Neural cell (in vitro differentiated cells): ENCODE results near the gene WNT4. TPM values are rescaled to one million over a fixed set of nuclear protein-coding genes. Genes with fewer than 3 reads are reported as not detected.

ENCODE experiments used
- H2AFZ ChIP-seq: fragments of 200-600, 300-800 bp; sonication (generic), shearing (Covaris generic); 2 replicates; pipeline ENCODE4 v1.6.0; 2014; ENCODE audit warnings: low read depth, mild to moderate bottlenecking, antibody characterized with exemption, low read length, moderate library complexity
- H3F3A ChIP-seq: fragments of 200-600 bp; shearing (Covaris generic); 2 replicates; pipeline ENCODE4 v1.6.1; 2016; ENCODE audit warnings: mild to moderate bottlenecking, moderate library complexity, mixed read lengths, antibody characterized with exemption, low read length; ENCODE audit not compliant: insufficient read depth, poor library complexity, severe bottlenecking
- H3K27ac ChIP-seq: fragments of 200-600, 300-800 bp; sonication (generic), shearing (Covaris generic); 2 replicates; pipeline ENCODE4 v1.5.1; 2014; ENCODE audit warnings: mild to moderate bottlenecking, low read length, moderate library complexity
- H3K27me3 ChIP-seq: fragments of 300-800, 200-600 bp; sonication (generic), shearing (Covaris generic); 2 replicates; pipeline ENCODE4 v1.6.0; 2014; ENCODE audit warnings: mild to moderate bottlenecking, low read depth, low read length, moderate library complexity; ENCODE audit not compliant: insufficient read depth
- H3K36me3 ChIP-seq: fragments of 300-800, 200-600 bp; sonication (generic), shearing (Covaris generic); 2 replicates; pipeline ENCODE4 v1.5.1; 2014; ENCODE audit warnings: mild to moderate bottlenecking, antibody characterized with exemption, low read length, moderate library complexity; ENCODE audit not compliant: insufficient read depth
- H3K4me2 ChIP-seq: fragments of 300-800, 200-600 bp; sonication (generic), shearing (Covaris generic); 2 replicates; pipeline ENCODE4 v1.6.0; 2014; ENCODE audit warnings: mild to moderate bottlenecking, low read length
- H3K4me3 ChIP-seq: fragments of 300-800, 200-600 bp; sonication (generic), shearing (Covaris generic); 2 replicates; pipeline ENCODE4 v1.5.1; 2014; ENCODE audit warnings: mild to moderate bottlenecking, low read length, moderate library complexity
- H3K79me2 ChIP-seq: fragments of 200-600 bp; shearing (Covaris generic); replicated peaks from 2 replicates; pipeline ENCODE4 v1.6.0; 2014; ENCODE audit warnings: mild to moderate bottlenecking, low read length, moderate library complexity; ENCODE audit not compliant: insufficient read depth
- H3K9ac ChIP-seq: fragments of 300-800, 200-600 bp; sonication (generic), shearing (Covaris generic); 2 replicates; pipeline ENCODE4 v1.6.1; 2016; ENCODE audit warnings: mild to moderate bottlenecking, low read length, mixed read lengths
- H3K9me2 ChIP-seq: fragments of 200-600 bp; shearing (Covaris generic); 2 replicates; pipeline ENCODE4 v1.6.1; 2016; ENCODE audit warnings: mild to moderate bottlenecking, low read length, mixed read lengths; ENCODE audit not compliant: insufficient read depth
- H3K9me3 ChIP-seq: fragments of 200-600, 300-800 bp; sonication (generic), shearing (Covaris generic); 2 replicates; pipeline ENCODE4 v1.6.1; 2016; ENCODE audit warnings: mild to moderate bottlenecking, mixed run types, low read length, moderate library complexity, mixed read lengths
- H4K20me1 ChIP-seq: fragments of 200-600 bp; shearing (Covaris generic); 2 replicates; pipeline ENCODE4 v1.6.1; 2016; ENCODE audit warnings: mild to moderate bottlenecking, mixed run types; ENCODE audit not compliant: insufficient read depth
- EP300 ChIP-seq: fragments of 450-650 bp; conservative IDR thresholded peaks from 2 replicates; pipeline ENCODE4 v1.6.1; 2014; ENCODE audit warnings: antibody characterized with exemption, mild to moderate bottlenecking, moderate library complexity; ENCODE audit not compliant: poor library complexity, severe bottlenecking
- EZH2 ChIP-seq: fragments of 200-600, 300-800 bp; shearing (Covaris generic), sonication (generic); IDR thresholded peaks from 2 replicates; pipeline ENCODE4 v1.6.1; 2014; ENCODE audit warnings: antibody characterized with exemption, low read length, borderline replicate concordance, mild to moderate bottlenecking; ENCODE audit not compliant: insufficient read depth, poor library complexity, severe bottlenecking
- MXI1 ChIP-seq: fragments of 450-650 bp; conservative IDR thresholded peaks from 2 replicates; pipeline ENCODE4 v1.6.1; 2014; ENCODE audit warnings: antibody characterized with exemption, mild to moderate bottlenecking; ENCODE audit not compliant: poor library complexity, severe bottlenecking
- POLR2AphosphoS5 ChIP-seq: IDR thresholded peaks from 2 replicates; pipeline ENCODE4 v1.6.1; 2012
- RAD21 ChIP-seq: fragments of 450-650 bp; conservative IDR thresholded peaks from 2 replicates; pipeline ENCODE4 v1.6.1; 2014; ENCODE audit warnings: antibody characterized with exemption, mild to moderate bottlenecking, moderate library complexity
- SMC3 ChIP-seq: fragments of 450-650 bp; conservative IDR thresholded peaks from 2 replicates; pipeline ENCODE4 v1.6.1; 2014; ENCODE audit warnings: antibody characterized with exemption, mild to moderate bottlenecking, moderate library complexity; ENCODE audit not compliant: poor library complexity
- TAF1 ChIP-seq: IDR thresholded peaks from 2 replicates; pipeline ENCODE4 v1.6.1; 2012; ENCODE audit warnings: low read depth
- polyA plus RNA-seq: library from polyadenylated mRNA; depleted of rRNA; stranded (reverse); fragments of >200 nt; gene quantifications from 2 replicates; pipeline ENCODE4 v1.2.3, GENCODE V29; 2014
- TF ChIP-seq, protein P1 (sequence below): fragments of 450-650 bp; IDR thresholded peaks from 2 replicates; pipeline ENCODE4 v1.5.1; 2014; ENCODE audit warnings: antibody characterized with exemption, mild to moderate bottlenecking, moderate library complexity; ENCODE audit not compliant: poor library complexity, severe bottlenecking
- TF ChIP-seq, protein P2 (sequence below): IDR thresholded peaks from 2 replicates; pipeline ENCODE4 v1.6.1; 2012; ENCODE audit warnings: borderline replicate concordance

WNT4 gene
- polyA plus RNA-seq, 1 donor from 2014 or later = 5.1 TPM

DNA sequence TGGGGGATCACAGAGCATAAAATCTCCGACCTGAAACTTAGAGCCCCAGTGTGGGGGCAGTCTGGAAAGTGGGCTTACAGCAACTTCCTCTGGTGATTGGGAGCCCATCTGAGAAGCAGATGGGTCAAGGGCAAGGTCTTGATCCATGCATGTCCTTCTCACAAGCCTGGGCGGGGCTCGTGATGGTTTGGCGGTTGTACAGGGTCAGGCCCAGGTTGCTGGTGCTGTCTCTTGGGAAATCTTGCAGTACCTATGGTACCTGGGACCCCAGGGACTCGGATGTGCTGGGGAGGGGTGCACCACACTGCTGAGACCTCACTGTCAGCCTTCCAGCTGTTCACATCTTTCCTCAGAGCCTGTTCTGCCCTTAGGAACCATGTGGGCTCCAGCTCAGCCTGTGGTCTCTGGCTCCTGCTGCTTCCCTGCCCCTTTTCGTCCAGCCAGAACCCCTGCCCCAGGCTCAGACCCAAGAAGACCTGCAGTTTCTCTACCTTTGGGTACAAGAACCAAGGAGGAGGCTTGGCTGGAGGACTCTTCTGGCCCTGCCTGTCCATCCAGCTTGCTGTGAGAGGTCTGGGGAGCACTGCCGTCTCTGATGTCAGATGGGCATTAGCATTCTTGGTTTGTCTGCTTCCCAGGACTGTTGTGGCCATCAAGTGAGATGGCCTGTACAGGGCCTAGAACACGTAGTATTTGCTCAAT lies 24.5 kb downstream of the WNT4 start:
- H3K36me3 ChIP-seq = no peaks in the 10 kb centered on the region
- no peaks in the 10 kb centered on the region for H3K27me3 ChIP-seq
- H3K4me2 ChIP-seq = no peak overlapping the region
- H3F3A ChIP-seq = no peaks in the 10 kb centered on the region
- no peak overlapping the region for H3K4me3 ChIP-seq
- no peaks in the 10 kb centered on the region for H4K20me1 ChIP-seq
- H3K27ac ChIP-seq = no peak overlapping the region
- H2AFZ ChIP-seq = no peak overlapping the region
- no peaks in the 10 kb centered on the region for H3K9me2 ChIP-seq
- no peaks in the 10 kb centered on the region for H3K9me3 ChIP-seq
- no peak overlapping the region for H3K9ac ChIP-seq
- no peak for TF ChIP-seq SMC3
- no peak for TF ChIP-seq POLR2AphosphoS5
- TF ChIP-seq, protein P1, sequence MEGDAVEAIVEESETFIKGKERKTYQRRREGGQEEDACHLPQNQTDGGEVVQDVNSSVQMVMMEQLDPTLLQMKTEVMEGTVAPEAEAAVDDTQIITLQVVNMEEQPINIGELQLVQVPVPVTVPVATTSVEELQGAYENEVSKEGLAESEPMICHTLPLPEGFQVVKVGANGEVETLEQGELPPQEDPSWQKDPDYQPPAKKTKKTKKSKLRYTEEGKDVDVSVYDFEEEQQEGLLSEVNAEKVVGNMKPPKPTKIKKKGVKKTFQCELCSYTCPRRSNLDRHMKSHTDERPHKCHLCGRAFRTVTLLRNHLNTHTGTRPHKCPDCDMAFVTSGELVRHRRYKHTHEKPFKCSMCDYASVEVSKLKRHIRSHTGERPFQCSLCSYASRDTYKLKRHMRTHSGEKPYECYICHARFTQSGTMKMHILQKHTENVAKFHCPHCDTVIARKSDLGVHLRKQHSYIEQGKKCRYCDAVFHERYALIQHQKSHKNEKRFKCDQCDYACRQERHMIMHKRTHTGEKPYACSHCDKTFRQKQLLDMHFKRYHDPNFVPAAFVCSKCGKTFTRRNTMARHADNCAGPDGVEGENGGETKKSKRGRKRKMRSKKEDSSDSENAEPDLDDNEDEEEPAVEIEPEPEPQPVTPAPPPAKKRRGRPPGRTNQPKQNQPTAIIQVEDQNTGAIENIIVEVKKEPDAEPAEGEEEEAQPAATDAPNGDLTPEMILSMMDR = no peak
- TF ChIP-seq, protein P2, sequence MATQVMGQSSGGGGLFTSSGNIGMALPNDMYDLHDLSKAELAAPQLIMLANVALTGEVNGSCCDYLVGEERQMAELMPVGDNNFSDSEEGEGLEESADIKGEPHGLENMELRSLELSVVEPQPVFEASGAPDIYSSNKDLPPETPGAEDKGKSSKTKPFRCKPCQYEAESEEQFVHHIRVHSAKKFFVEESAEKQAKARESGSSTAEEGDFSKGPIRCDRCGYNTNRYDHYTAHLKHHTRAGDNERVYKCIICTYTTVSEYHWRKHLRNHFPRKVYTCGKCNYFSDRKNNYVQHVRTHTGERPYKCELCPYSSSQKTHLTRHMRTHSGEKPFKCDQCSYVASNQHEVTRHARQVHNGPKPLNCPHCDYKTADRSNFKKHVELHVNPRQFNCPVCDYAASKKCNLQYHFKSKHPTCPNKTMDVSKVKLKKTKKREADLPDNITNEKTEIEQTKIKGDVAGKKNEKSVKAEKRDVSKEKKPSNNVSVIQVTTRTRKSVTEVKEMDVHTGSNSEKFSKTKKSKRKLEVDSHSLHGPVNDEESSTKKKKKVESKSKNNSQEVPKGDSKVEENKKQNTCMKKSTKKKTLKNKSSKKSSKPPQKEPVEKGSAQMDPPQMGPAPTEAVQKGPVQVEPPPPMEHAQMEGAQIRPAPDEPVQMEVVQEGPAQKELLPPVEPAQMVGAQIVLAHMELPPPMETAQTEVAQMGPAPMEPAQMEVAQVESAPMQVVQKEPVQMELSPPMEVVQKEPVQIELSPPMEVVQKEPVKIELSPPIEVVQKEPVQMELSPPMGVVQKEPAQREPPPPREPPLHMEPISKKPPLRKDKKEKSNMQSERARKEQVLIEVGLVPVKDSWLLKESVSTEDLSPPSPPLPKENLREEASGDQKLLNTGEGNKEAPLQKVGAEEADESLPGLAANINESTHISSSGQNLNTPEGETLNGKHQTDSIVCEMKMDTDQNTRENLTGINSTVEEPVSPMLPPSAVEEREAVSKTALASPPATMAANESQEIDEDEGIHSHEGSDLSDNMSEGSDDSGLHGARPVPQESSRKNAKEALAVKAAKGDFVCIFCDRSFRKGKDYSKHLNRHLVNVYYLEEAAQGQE = no peak
- TF ChIP-seq TAF1 = no peak
- no peak for TF ChIP-seq EP300
- no peaks in the 10 kb centered on the region for H3K79me2 ChIP-seq

DNA sequence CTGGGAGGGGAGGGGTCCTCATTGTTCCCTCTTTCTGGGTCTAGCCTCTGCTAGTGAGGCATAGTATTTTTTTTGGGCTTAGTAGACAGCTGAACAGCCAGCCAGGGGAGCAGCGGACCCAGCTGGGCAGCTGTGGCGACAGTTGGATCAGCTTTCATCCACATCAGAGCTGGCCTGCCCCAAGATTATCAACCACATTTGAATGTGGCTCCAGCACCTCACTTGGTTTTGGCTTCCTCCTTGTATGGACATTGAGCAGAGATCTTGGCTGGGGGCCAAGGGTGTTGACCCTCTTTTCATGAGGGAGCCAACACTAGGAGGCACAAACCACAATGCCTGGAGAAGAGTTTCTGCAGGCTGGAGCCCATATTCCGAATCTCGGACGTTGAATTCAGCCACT lies 25.0 kb downstream of the WNT4 start:
- Histone ChIP-seq H3F3A (no peaks in the 10 kb centered on the region), H3K27ac (no peak overlapping the region), H3K4me3 (no peak overlapping the region), H2AFZ (no peak overlapping the region), H3K9ac (no peak overlapping the region), H3K9me3 (no peaks in the 10 kb centered on the region), H3K4me2 (no peak overlapping the region), H3K79me2 (no peaks in the 10 kb centered on the region), H4K20me1 (no peaks in the 10 kb centered on the region), H3K27me3 (no peaks in the 10 kb centered on the region), H3K36me3 (no peaks in the 10 kb centered on the region), H3K9me2 (no peaks in the 10 kb centered on the region)
- TF ChIP-seq, protein P2 = no peak
- TF ChIP-seq EZH2 (no peak), TAF1 (no peak), MXI1 (no peak), POLR2AphosphoS5 (no peak), SMC3 (no peak), EP300 (no peak), RAD21 (no peak)
- TF ChIP-seq, protein P1 = no peak
